Measurements from ENCODE around the gene GSN.

The GSN gene

GRCh38 chr9:121348221-121348620 is 80.3 kb downstream of the GSN start:
- Histone ChIP-seq H3K9me3 (ENCODE audit: low read length) (no peaks in the 10 kb centered on the region), H3K4me2 (ENCODE audit: low read length) (no peak overlapping the region), H3K36me3 (ENCODE audit: insufficient read depth, low read length) (peaks cover 44% of the 10 kb centered on the region), H3K9me2 (ENCODE audit: low read depth, low read length) (no peaks in the 10 kb centered on the region), H2AFZ (ENCODE audit: low read length) (no peak overlapping the region), H3K27me3 (ENCODE audit: insufficient read depth, low read length) (no peaks in the 10 kb centered on the region), H3K9ac (ENCODE audit: low read length) (no peak overlapping the region), H3K79me2 (ENCODE audit: insufficient read depth, low read length) (no peaks in the 10 kb centered on the region), H4K20me1 (ENCODE audit: insufficient read depth, low read length) (no peaks in the 10 kb centered on the region), H3K4me1 (ENCODE audit: insufficient read depth, low read length, severe bottlenecking) (peaks cover 33% of the 10 kb centered on the region), H3K4me3 (ENCODE audit: low read depth, low read length, poor library complexity, severe bottlenecking) (no peak overlapping the region), H3F3A (ENCODE audit: insufficient read depth, low read length) (no peaks in the 10 kb centered on the region), H3K27ac (ENCODE audit: low read depth, low read length, poor library complexity, severe bottlenecking) (no peak overlapping the region)
- no peak for TF ChIP-seq CTCF (IDR thresholded peaks at IDR 0.05; ENCODE audit: low read length)
- TF ChIP-seq EZH2 (IDR thresholded peaks at IDR 0.05; ENCODE audit: borderline replicate concordance, low read length) = no peak

GRCh38 chr9:121349009-121349408 is 81.0 kb downstream of the GSN start:
- H3F3A ChIP-seq (ENCODE audit: insufficient read depth, low read length) = no peaks in the 10 kb centered on the region
- H3K27me3 ChIP-seq (ENCODE audit: insufficient read depth, low read length) = no peaks in the 10 kb centered on the region
- H3K27ac ChIP-seq (ENCODE audit: low read depth, low read length, poor library complexity, severe bottlenecking) = no peak overlapping the region
- H4K20me1 ChIP-seq (ENCODE audit: insufficient read depth, low read length) = no peaks in the 10 kb centered on the region
- TF ChIP-seq EZH2 (IDR thresholded peaks at IDR 0.05; ENCODE audit: borderline replicate concordance, low read length) (no peak), CTCF (IDR thresholded peaks at IDR 0.05; ENCODE audit: low read length) (no peak)
- no peak overlapping the region for H3K4me2 ChIP-seq (ENCODE audit: low read length)
- no peak overlapping the region for H2AFZ ChIP-seq (ENCODE audit: low read length)
- no peak overlapping the region for H3K9ac ChIP-seq (ENCODE audit: low read length)
- H3K4me3 ChIP-seq (ENCODE audit: low read depth, low read length, poor library complexity, severe bottlenecking) = no peak overlapping the region
- no peaks in the 10 kb centered on the region for H3K79me2 ChIP-seq (ENCODE audit: insufficient read depth, low read length)
- H3K9me3 ChIP-seq (ENCODE audit: low read length) = no peaks in the 10 kb centered on the region
- no peaks in the 10 kb centered on the region for H3K9me2 ChIP-seq (ENCODE audit: low read depth, low read length)
- peaks cover 44% of the 10 kb centered on the region for H3K36me3 ChIP-seq (ENCODE audit: insufficient read depth, low read length)
- peaks cover 41% of the 10 kb centered on the region for H3K4me1 ChIP-seq (ENCODE audit: insufficient read depth, low read length, severe bottlenecking)

GRCh38 chr9:121350036-121350435 is 82.1 kb downstream of the GSN start:
- peak overlapping the region; percentile 59 for H3K27ac ChIP-seq (ENCODE audit: low read depth, low read length, poor library complexity, severe bottlenecking)
- peaks cover 36% of the 10 kb centered on the region for H3K36me3 ChIP-seq (ENCODE audit: insufficient read depth, low read length)
- no peak overlapping the region for H3K4me2 ChIP-seq (ENCODE audit: low read length)
- H3K27me3 ChIP-seq (ENCODE audit: insufficient read depth, low read length) = no peaks in the 10 kb centered on the region
- H3K9ac ChIP-seq (ENCODE audit: low read length) = no peak overlapping the region
- no peaks in the 10 kb centered on the region for H3K79me2 ChIP-seq (ENCODE audit: insufficient read depth, low read length)
- no peaks in the 10 kb centered on the region for H4K20me1 ChIP-seq (ENCODE audit: insufficient read depth, low read length)
- no peaks in the 10 kb centered on the region for H3F3A ChIP-seq (ENCODE audit: insufficient read depth, low read length)
- H3K9me3 ChIP-seq (ENCODE audit: low read length) = no peaks in the 10 kb centered on the region
- H3K9me2 ChIP-seq (ENCODE audit: low read depth, low read length) = no peaks in the 10 kb centered on the region
- TF ChIP-seq EZH2 (IDR thresholded peaks at IDR 0.05; ENCODE audit: borderline replicate concordance, low read length) (no peak), CTCF (IDR thresholded peaks at IDR 0.05; ENCODE audit: low read length) (no peak)
- H2AFZ ChIP-seq (ENCODE audit: low read length) = no peak overlapping the region
- no peak overlapping the region for H3K4me3 ChIP-seq (ENCODE audit: low read depth, low read length, poor library complexity, severe bottlenecking)
- peaks cover 40% of the 10 kb centered on the region for H3K4me1 ChIP-seq (ENCODE audit: insufficient read depth, low read length, severe bottlenecking)

All from OCI-LY1 (cell line).